ENCODE measurements around the gene RAD23A. TPM values are rescaled to one million over a fixed set of nuclear protein-coding genes. Genes with fewer than 3 reads are reported as not detected.
"Not testable (repeated sequence)": the region's sequence is repeated elsewhere in the genome, so short reads cannot be mapped to it uniquely, and the experiment has no call there.

The RAD23A gene
- total RNA-seq, 1 donor from 2014 or later, result 109 TPM

- H3K9me3 ChIP-seq, result no peaks in the 10 kb centered on the region
- no peak for TF ChIP-seq CTCF (IDR thresholded peaks at IDR 0.05)
- peaks cover 29% of the 10 kb centered on the region for H3K4me1 ChIP-seq
- no peaks in the 10 kb centered on the region for H3K27me3 ChIP-seq
- no peak overlapping the region for H3K4me3 ChIP-seq
- ATAC-seq, result no peak
- H3K36me3 ChIP-seq, result peaks cover 78% of the 10 kb centered on the region
- intact Hi-C loops (cut with DNase I), result no loop called here
- no peak overlapping the region for H3K27ac ChIP-seq
- DNase-seq, result no peak
Measured at GRCh38 chr19:12947702-12948611, 2.3 kb downstream of the RAD23A start.

GRCh38 chr19:12948612-12949362 lies 3.1 kb downstream of the RAD23A start:
- intact Hi-C loops (cut with DNase I), result no loop called here
- TF ChIP-seq CTCF (IDR thresholded peaks at IDR 0.05), result no peak
- H3K27ac ChIP-seq, result no peak overlapping the region

GRCh38 chr19:12949363-12950283 lies 4.0 kb downstream of the RAD23A start:
- Histone ChIP-seq H3K36me3 (peaks cover 76% of the 10 kb centered on the region), H3K27ac (no peak overlapping the region), H3K4me1 (peaks cover 28% of the 10 kb centered on the region), H3K4me3 (no peak overlapping the region), H3K27me3 (no peaks in the 10 kb centered on the region), H3K9me3 (no peaks in the 10 kb centered on the region)
- intact Hi-C loops (cut with DNase I), result no loop called here
- no peak for TF ChIP-seq CTCF (IDR thresholded peaks at IDR 0.05)
- ATAC-seq, result no peak
- no peak for DNase-seq

More at GRCh38 chr19:12948612-12949362, 3.1 kb downstream of the RAD23A start:
- H3K4me3 ChIP-seq, result no peak overlapping the region
- H3K4me1 ChIP-seq, result peaks cover 28% of the 10 kb centered on the region
- peaks cover 76% of the 10 kb centered on the region for H3K36me3 ChIP-seq
- no peaks in the 10 kb centered on the region for H3K9me3 ChIP-seq
- DNase-seq (no peak), ATAC-seq (no peak)
- H3K27me3 ChIP-seq, result no peaks in the 10 kb centered on the region

GRCh38 chr19:12952050-12952449 lies 6.4 kb downstream of the RAD23A start:
- intact Hi-C loops (cut with DNase I); H3K9me3 ChIP-seq; H3K4me3 ChIP-seq; ATAC-seq; H3K27me3 ChIP-seq; H3K27ac ChIP-seq; DNase-seq: not testable (repeated sequence)
- H3K4me1 ChIP-seq, result peaks cover 30% of the 10 kb centered on the region
- H3K36me3 ChIP-seq, result peaks cover 79% of the 10 kb centered on the region

GRCh38 chr19:12952488-12953137 lies 7.0 kb downstream of the RAD23A start:
- Histone ChIP-seq H3K36me3 (peaks cover 75% of the 10 kb centered on the region), H3K9me3 (no peaks in the 10 kb centered on the region), H3K27ac (peak overlapping the region; percentile 58), H3K27me3 (no peaks in the 10 kb centered on the region), H3K4me1 (peaks cover 24% of the 10 kb centered on the region), H3K4me3 (no peak overlapping the region)
- ATAC-seq (no peak), DNase-seq (no peak)
- intact Hi-C loops (cut with DNase I), result no loop called here
- TF ChIP-seq CTCF (IDR thresholded peaks at IDR 0.05), result no peak

Data from upper lobe of right lung (tissue), 1 donor.